CD14-positive monocyte (primary cell): ENCODE results near the gene GSX2. TPM values are rescaled to one million over a fixed set of nuclear protein-coding genes. Genes with fewer than 3 reads are reported as not detected.
A peak's percentile ranks its signal among the peaks of the same experiment; 100 is the strongest.

Experiments used
- DNase-seq, 3 donors: peaks; one replicate each; pipeline ENCODE4 v3.0.0-alpha.2; 2011 to 2022
- H2AFZ ChIP-seq: 2 replicates; pipeline ENCODE4 v1.6.0; 2012; ENCODE audit warnings: mild to moderate bottlenecking, low read depth, low read length, inconsistent platforms; ENCODE audit not compliant: insufficient read depth, poor library complexity, severe bottlenecking
- H3K27ac ChIP-seq, 2 donors: 1 replicate in 1 of 2; 2 replicates in 1 of 2; pipeline ENCODE4 v1.5.1; 2012 to 2013; ENCODE audit warnings: low read length in 2 of 2, control low read depth in 1 of 2, inconsistent platforms in 1 of 2, low read depth in 1 of 2, mild to moderate bottlenecking in 1 of 2
- H3K27me3 ChIP-seq, 2 donors: one replicate each; pipeline versions ENCODE4 v1.6.0 to v1.6.1; 2011 to 2013; ENCODE audit warnings: low read length in 2 of 2; ENCODE audit not compliant: control insufficient read depth in 2 of 2, insufficient read depth in 2 of 2
- H3K36me3 ChIP-seq, 2 donors: replicated peaks in 1 of 2; 1 replicate in 1 of 2; 2 replicates in 1 of 2; pipeline versions ENCODE4 v1.5.1 to v1.6.1; 2012 to 2013; ENCODE audit warnings: low read length in 2 of 2, control low read depth in 1 of 2, inconsistent platforms in 1 of 2, mild to moderate bottlenecking in 1 of 2; ENCODE audit not compliant: insufficient read depth in 2 of 2, control insufficient read depth in 1 of 2
- H3K4me1 ChIP-seq, 2 donors: 1 replicate in 1 of 2; 2 replicates in 1 of 2; pipeline versions ENCODE4 v1.5.1 to v1.6.1; 2012 to 2013; ENCODE audit warnings: low read length in 2 of 2, control low read depth in 1 of 2, inconsistent platforms in 1 of 2, mild to moderate bottlenecking in 1 of 2, moderate library complexity in 1 of 2; ENCODE audit not compliant: insufficient read depth in 2 of 2, control insufficient read depth in 1 of 2
- H3K4me2 ChIP-seq: replicated peaks from 2 replicates; pipeline ENCODE3; 2012; ENCODE audit warnings: low read length, moderate library complexity, mild to moderate bottlenecking; ENCODE audit not compliant: poor library complexity, severe bottlenecking; ENCODE audit errors: extremely low read depth
- H3K4me3 ChIP-seq, 3 experiments: fragments of 200-600 bp in 1 of 3; sonication (generic) in 1 of 3; replicated peaks in 1 of 3; 1 replicate in 2 of 3; 2 replicates in 1 of 3; pipeline ENCODE4 v1.5.1; 2011 to 2013; ENCODE audit warnings: low read length in 3 of 3, mild to moderate bottlenecking in 3 of 3, control low read depth in 2 of 3, low read depth in 2 of 3, inconsistent platforms in 1 of 3, moderate library complexity in 1 of 3
- H3K79me2 ChIP-seq: 2 replicates; pipeline ENCODE4 v1.6.0; 2012; ENCODE audit warnings: mild to moderate bottlenecking, control low read depth, inconsistent platforms, low read length, moderate library complexity; ENCODE audit not compliant: insufficient read depth
- H3K9ac ChIP-seq: 2 replicates; pipeline ENCODE4 v1.6.0; 2017; ENCODE audit warnings: low read length, mild to moderate bottlenecking; ENCODE audit not compliant: insufficient read depth, poor library complexity, severe bottlenecking
- H3K9me3 ChIP-seq, 2 donors: replicated peaks in 1 of 2; 1 replicate in 1 of 2; 2 replicates in 1 of 2; pipeline versions ENCODE4 v1.5.1 to v1.6.1; 2012 to 2013; ENCODE audit warnings: low read length in 2 of 2, control low read depth in 1 of 2; ENCODE audit not compliant: control insufficient read depth in 1 of 2, insufficient read depth in 1 of 2
- H4K20me1 ChIP-seq: 2 replicates; pipeline ENCODE4 v1.6.0; 2012; ENCODE audit warnings: mild to moderate bottlenecking, low read length, control low read depth, moderate library complexity; ENCODE audit not compliant: insufficient read depth
- H3K27ac Mint-ChIP-seq, 7 donors: one replicate each; pipeline ENCODE4 v1.8.0; 2020; ENCODE audit warnings: mild to moderate bottlenecking in 7 of 7, mixed read lengths in 7 of 7, moderate library complexity in 6 of 7, inconsistent platforms in 2 of 7
- H3K27me3 Mint-ChIP-seq, 3 donors: one replicate each; pipeline ENCODE4 v1.8.0; 2021 to 2022; ENCODE audit warnings: low read depth in 3 of 3, mild to moderate bottlenecking in 3 of 3, mixed read lengths in 3 of 3, moderate library complexity in 3 of 3, inconsistent platforms in 1 of 3
- H3K36me3 Mint-ChIP-seq, 2 donors: one replicate each; pipeline ENCODE4 v1.8.0; 2020; ENCODE audit warnings: mixed read lengths in 2 of 2, inconsistent platforms in 1 of 2, mild to moderate bottlenecking in 1 of 2
- H3K4me1 Mint-ChIP-seq: one replicate; pipeline ENCODE4 v1.8.0; 2020; ENCODE audit warnings: mild to moderate bottlenecking, mixed read lengths
- H3K4me3 Mint-ChIP-seq, 2 donors: one replicate each; pipeline ENCODE4 v1.8.0; 2020; ENCODE audit warnings: mild to moderate bottlenecking in 2 of 2, mixed read lengths in 2 of 2, moderate library complexity in 1 of 2
- H3K9me3 Mint-ChIP-seq, 7 donors: one replicate each; pipeline ENCODE4 v1.8.0; 2020 to 2022; ENCODE audit warnings: mixed read lengths in 7 of 7, mild to moderate bottlenecking in 6 of 7, moderate library complexity in 6 of 7, inconsistent platforms in 2 of 7
- CTCF ChIP-seq: fragments of 200-600 bp; IDR thresholded peaks from one replicate; pipeline ENCODE4 v1.8.0; 2022; ENCODE audit warnings: antibody characterized with exemption, mild to moderate bottlenecking
- WGBS: methylation state at CpG from one replicate; pipeline ENCODE4 v1.1.5; 2013; ENCODE audit warnings: missing lambda C conversion rate; ENCODE audit not compliant: insufficient coverage; 5-methylcytosine and 5-hydroxymethylcytosine counted together
- intact Hi-C, 2 donors: fragments of 100-400 bp; cut with micrococcal nuclease; formaldehyde crosslinking; loops; one replicate each; pipeline versions ENCODE4 v1.15.0 to v1.15.1; 2023
- polyA plus RNA-seq, 3 donors: library from polyadenylated mRNA; depleted of rRNA in 1 of 3; unstranded in 2 of 3; stranded (reverse) in 1 of 3; fragments of 300-500 nt in 2 of 3; fragments of >200 nt in 1 of 3; fragmentation: Illumina TruSeq in 2 of 3; gene quantifications; 1 replicate in 2 of 3; 2 replicates in 1 of 3; pipeline ENCODE4 v1.2.3, GENCODE V29; 2012 to 2021

GSX2 gene
- polyA plus RNA-seq, 3 donors = not detected

GRCh38 chr4:54064317-54065111 is 35.4 kb upstream of the GSX2 start, which contains the start of gene CHIC2:
Gene CHIC2 (minus strand): TSS chr4:54064605. CDS start chr4:54064300, 305 bp downstream.
- TF ChIP-seq CTCF = no peak
- H3K4me3 Mint-ChIP-seq = peak within 1 kb of the TSS; percentile 91 to 96
- Histone ChIP-seq H4K20me1 (peaks cover 45% of the 10 kb centered on the region), H2AFZ (peak within 1 kb of the TSS; percentile 92), H3K27ac (peak within 1 kb of the TSS; percentile 99), H3K36me3 (no peaks in the 10 kb centered on the region), H3K9me3 (no peaks in the 10 kb centered on the region), H3K27me3 (no peaks in the 10 kb centered on the region), H3K4me3 (peak within 1 kb of the TSS; percentile 94 to 97 (median 97)), H3K9ac (peak within 1 kb of the TSS; percentile 100), H3K79me2 (peaks cover 48% of the 10 kb centered on the region), H3K4me1 (peaks cover 16 to 34% of the 10 kb centered on the region in 2 donors), H3K4me2 (peak within 1 kb of the TSS; percentile 84)
- peaks cover 7 to 9% of the 10 kb centered on the region in 2 donors for H3K36me3 Mint-ChIP-seq
- intact Hi-C loops = loop anchor here (5.0 to 10.0 kb wide), 3 partner anchors 150 to 690 kb away; partner anchors contain the start of gene FIP1L1 (in 1 of the 2)
- peak; percentile 92 to 96 (median 92) for DNase-seq
- peaks cover 0 to 3% (median 1%) of the 10 kb centered on the region in 3 donors for H3K27me3 Mint-ChIP-seq
- WGBS = under 1% methylated on average over 85 of the region's 87 CpGs
- H3K27ac Mint-ChIP-seq = peak within 1 kb of the TSS; percentile 96 to 99 (median 98)
- H3K4me1 Mint-ChIP-seq = peaks cover 39% of the 10 kb centered on the region
- H3K9me3 Mint-ChIP-seq = no peaks in the 10 kb centered on the region

GRCh38 chr4:54065282-54066087 is 34.5 kb upstream of the GSX2 start:
- peaks cover 0 to 3% (median 1%) of the 10 kb centered on the region in 3 donors for H3K27me3 Mint-ChIP-seq
- H3K9me3 Mint-ChIP-seq = no peaks in the 10 kb centered on the region
- intact Hi-C loops = loop anchor here in 1 of 2 donors (10.0 kb wide), 2 partner anchors 151 to 691 kb away; partner anchors contain the start of gene FIP1L1
- Histone ChIP-seq H3K79me2 (peaks cover 39% of the 10 kb centered on the region), H3K4me3 (peak overlapping the region in 2 of 3 experiments; percentile 94 to 97), H3K9ac (peak overlapping the region; percentile 100), H3K9me3 (no peaks in the 10 kb centered on the region), H3K4me2 (peak overlapping the region; percentile 84), H3K36me3 (no peaks in the 10 kb centered on the region), H3K27me3 (no peaks in the 10 kb centered on the region), H3K4me1 (peaks cover 16 to 34% of the 10 kb centered on the region in 2 donors), H2AFZ (peak overlapping the region; percentile 92), H4K20me1 (peaks cover 35% of the 10 kb centered on the region), H3K27ac (peak overlapping the region in 1 of 2 donors; percentile 76)
- TF ChIP-seq CTCF = no peak
- WGBS = 45% methylated on average over 6 of the region's 6 CpGs
- peaks cover 31% of the 10 kb centered on the region for H3K4me1 Mint-ChIP-seq
- H3K4me3 Mint-ChIP-seq = peak overlapping the region; percentile 69 to 80
- peak overlapping the region in 2 of 7 donors; percentile 5 to 12 for H3K27ac Mint-ChIP-seq
- DNase-seq = no peak
- H3K36me3 Mint-ChIP-seq = peaks cover 0 to 3% of the 10 kb centered on the region in 2 donors
